Activated naive CD4-positive, alpha-beta T cell treated with anti-CD3 and anti-CD28 coated beads, Interleukin-2, amount 50 U/mL, for 16 hours (primary cell): Measurements from ENCODE around the gene B3GAT1.
"Not testable (repeated sequence)": the region's sequence is repeated elsewhere in the genome, so short reads cannot be mapped to it uniquely, and the experiment has no call there.

ENCODE experiments used
- DNase-seq: peaks from one replicate; pipeline ENCODE4 v3.0.0-alpha.2; 2020

B3GAT1 gene

DNA sequence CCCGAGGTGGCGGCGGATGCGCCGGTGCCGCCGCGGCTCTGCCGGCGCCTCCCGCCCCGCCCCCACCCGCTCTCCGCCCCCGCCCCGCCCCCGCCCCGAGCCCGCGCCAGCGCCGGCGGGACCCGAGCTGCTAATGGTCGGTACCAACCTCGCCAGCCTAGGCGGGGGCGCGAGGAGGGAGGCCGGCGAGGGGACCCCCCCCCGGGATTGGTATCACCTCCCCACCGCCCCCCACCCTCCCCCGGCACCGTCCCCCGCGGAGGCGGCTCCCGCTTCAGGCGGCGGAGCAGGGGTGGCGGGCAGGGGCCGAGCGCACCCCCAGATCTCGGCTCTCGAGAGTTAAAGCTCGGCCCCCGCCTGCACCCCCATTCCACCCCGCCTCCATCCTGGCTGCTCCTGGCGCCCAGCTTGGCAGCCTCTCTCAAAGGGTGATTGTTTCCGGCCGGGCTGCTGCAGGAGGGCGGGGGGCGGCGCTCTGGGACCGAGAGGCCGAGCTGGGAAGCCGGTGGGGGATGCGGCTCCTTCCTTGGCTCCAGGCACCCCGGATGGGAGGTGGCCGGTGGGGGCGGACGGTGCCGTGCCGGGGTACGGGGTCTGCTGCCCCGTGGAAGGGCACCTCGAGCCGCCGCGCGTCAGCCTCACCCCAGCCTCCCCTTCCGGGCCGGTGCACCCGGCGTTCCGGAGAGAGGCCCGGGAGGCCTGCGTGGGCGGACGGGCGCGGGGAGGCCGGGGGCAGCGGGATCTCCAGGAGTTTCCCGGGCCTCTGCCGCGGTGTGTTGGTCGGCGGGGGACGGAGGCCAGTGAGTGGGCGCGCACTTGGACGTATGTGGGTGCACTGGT, at the start of gene B3GAT1:
B3GAT1 (minus strand) TSS at position 40 of the 840 bp plus-strand sequence. CDS start 24,583 bp downstream, outside the sequence.
- no peak for DNase-seq

DNA sequence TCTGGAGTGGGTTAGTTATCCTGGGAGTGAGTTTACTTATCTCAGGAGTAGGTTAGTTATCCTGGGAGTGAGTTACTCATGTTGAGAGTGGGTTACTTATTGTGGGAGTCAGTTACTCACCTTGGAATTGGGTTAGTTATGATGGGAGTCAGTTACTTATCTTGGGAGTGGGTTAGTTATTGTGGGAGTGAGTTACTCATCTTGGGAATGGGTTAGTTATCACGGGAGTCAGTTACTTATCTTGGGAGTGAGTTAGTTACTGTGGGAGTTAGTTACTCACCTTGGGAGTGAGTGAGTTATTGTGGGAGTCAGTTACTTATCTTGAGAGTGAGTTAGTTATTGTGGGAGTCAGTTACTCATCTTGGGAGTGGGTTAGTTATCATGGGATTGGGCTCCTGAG, 49.6 kb upstream of the B3GAT1 start:
- no peak for DNase-seq

DNA sequence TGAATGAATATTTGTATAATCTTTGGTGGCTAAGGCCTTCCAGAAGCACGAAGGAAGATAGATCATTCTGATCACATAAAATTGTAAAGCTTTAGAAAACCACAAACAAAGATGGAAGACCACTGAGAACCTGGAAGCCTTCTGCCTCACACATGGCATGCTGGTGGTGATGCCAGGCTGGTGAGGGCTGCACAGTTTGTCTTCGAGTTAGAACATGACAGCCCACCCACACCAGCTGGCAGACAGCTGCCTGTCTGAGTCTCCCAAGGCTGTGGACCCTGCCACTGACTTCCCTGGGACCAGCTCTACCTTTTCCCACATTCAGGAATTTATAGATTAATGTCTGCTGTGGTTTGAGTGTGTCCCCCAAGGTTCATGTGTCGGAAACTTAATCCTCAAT, 48.8 kb upstream of the B3GAT1 start:
- no peak for DNase-seq

GRCh38 chr11:134460062-134460561, 48.1 kb upstream of the B3GAT1 start:
- no peak for DNase-seq

DNA sequence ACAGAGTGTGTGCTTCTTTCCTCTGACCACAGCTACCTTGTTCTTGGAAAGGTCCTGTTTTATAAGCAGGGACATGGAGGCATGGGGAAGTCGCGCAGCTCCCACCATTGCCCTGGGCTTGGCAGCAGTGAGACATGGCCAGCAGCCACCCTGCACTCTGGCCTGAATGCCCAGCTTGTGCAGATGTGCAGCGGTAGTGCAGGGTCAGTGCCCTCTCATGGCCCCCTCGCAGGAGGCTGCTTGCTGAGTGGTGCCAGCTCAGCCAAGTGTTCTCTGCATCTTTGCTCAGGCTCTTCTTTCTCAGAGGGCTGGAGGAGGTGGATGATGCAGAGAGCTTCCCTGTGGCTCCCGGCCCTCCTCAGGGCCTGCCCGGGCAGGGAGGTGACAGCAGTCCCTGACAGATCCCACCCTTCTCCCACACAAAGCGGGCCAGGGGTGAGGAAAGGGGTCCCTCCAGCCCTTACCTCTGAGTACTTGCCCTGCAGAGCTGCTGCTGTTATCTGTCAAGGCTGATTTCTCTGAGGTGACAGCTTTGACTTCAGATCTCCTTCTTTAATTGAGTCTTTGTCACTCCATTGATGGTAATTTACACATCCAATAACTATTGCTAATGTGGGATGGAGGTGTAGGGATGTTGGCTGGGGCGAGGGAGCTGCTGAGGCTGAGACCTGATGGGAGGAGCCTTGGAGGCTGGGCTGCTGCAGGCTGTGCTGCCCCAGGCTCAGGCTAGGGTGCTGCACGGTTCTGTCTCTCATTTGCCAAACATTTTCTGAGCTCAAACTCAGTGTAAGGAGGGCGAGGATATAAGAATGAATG, 47.4 kb upstream of the B3GAT1 start:
- no peak for DNase-seq

DNA sequence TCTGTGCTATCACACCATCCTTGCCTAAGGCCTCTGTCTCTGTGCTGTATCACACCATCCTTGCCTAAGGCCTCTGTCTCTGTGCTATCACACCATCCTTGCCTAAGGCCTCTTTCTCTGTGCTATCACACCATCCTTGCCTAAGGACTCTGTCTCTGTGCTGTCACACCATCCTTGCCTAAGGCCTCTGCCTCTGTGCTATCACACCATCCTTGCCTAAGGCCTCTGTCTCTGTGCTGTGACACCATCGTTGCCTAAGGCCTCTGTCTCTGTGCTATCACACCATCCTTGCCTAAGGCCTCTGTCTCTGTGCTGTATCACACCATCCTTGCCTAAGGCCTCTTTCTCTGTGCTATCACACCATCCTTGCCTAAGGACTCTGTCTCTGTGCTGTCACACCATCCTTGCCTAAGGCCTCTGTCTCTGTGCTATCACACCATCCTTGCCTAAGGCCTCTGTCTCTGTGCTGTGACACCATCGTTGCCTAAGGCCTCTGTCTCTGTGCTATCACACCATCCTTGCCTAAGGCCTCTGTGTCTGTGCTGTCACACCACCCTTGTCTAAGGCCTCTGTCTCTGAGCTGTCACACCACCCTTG, 45.5 kb upstream of the B3GAT1 start:
- not testable (repeated sequence) for DNase-seq

DNA sequence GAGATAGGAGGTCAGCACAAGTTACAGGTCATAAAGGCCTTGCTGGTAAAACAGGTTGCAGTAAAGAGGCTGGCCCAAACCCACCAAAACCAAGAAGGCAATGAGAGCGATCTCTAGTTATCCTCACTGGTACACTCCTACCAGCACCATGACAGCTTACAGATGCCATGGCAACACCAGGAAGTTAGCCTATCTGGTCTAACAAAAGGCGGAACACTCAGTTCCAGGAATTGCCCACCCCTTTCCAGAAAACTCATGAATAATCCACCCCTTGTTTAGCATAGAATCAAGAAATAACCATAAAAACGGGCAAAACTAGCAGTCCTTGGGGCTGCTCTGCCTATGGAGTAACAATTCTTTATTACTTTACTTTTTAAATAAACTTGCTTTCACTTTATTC, 43.5 kb upstream of the B3GAT1 start:
- no peak for DNase-seq

DNA sequence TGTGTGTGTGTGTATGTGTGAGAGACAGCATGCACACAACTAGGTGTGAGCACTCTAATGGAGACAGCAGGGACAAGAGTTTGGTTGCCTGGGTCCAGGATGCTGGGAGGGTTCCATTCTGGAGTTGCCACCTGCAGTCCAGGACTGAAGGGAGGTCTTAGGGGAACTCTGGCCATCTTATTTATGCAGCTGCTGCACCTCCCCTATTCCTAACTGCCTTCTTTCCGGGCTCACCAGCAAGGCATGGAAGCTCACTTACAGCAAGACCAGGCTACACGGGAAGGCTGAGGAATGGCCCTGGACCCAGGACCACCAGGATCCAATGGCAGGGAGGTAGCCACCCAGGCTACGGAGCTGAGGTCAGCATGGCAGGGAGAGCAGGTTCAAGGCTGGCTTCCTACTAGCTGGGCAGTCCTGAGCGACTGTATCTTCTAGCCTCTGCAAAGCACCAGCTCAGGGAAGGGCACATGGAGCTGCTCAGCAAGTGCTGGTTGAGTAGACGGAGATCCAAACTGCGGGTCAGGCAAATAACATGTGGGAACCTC, 42.2 kb upstream of the B3GAT1 start:
- no peak for DNase-seq

DNA sequence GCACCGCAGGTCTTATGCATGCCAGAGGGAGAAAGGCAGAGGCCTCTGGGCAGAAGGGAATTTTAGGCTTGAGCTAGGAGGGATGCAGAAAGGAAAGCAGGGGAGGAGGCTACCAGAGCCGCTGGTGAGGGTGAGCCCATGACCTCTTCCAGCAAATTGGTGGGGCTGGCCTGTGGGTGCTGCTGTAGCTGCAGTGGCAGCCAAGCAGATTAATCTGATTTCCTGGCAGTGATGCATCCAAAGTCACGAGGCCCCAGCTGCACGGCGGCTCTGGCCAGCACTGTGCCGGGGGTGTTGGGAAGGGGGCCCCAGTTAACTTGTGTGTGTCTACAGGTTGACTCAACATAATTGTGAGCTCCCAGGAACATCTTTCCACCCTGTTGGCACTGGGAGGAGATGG, 41.4 kb upstream of the B3GAT1 start:
- no peak for DNase-seq

DNA sequence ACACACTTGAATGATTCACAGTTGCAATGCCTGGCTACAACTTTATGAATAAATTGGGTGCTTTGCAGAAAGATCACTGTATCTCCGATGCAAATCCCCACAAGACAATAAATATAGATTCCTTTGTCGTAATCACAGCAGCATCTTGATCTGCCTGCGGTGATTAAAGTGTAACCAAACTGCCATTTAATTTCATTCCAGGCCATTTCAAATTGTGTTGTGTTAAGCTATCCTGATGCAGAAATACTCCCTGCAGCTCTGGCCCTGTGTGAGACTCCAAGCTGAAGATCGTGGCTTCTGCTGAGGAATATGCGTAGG, 40.8 kb upstream of the B3GAT1 start:
- no peak for DNase-seq

DNA sequence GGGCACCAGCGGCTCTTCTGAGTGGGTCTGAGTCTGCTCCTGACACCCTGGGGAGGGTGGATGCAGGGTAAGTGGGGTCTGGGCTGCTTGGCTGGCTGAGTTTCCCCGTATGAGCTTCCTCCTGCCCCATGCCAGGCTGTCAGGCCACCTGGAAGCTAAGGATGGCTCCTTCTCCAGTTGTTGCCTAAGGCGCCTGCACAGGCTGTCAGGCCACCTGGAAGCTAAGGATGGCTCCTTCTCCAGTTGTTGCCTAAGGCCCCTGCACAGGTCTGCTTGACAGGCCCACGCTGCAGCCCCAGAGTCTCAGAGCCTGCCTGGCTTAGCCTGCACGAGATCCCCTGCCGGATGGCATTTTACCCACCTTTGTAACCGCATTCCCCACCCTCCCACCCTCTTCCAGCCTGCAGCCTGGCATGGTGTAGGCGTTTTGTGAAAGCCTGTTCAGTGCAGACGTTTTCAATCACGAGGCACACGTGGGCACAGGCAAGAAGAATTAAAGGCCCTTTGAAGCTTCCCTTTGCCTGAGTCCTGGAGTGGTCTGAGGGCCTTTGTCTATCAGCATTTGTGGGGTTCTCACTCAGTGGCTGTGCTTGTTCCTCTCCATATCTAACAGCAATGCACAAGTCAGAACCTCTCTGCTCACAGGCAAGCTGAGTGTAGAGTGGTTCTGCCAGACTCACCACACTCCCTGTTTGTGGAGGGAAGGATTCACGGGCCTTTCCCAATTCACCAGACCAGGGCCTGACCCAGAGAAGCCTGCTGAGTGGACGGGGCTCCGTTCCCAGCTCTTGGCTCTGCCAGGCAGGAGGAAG, 40.2 kb upstream of the B3GAT1 start:
- no peak for DNase-seq

DNA sequence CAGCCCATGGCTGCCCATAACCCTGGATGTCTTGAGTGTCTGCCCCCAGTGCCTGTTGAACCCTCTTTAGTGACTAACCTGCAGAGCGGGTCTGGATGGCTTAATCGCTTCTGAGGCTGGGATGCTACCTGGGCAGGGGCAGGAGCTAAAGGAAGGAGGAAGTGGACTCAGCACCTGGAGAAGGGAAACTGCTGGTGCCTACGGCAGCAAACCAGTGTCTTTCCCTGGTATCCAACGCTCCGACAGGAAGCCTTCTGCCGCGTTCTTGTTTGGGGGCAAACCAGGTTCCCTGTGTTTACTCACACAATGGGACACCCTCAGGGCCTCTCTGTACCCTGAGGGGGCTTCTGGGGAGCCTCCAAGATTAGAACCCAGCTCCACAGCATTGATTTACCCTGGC, 38.1 kb upstream of the B3GAT1 start:
- DNase-seq = no peak

GRCh38 chr11:134449713-134450112, 37.7 kb upstream of the B3GAT1 start:
- DNase-seq = no peak

DNA sequence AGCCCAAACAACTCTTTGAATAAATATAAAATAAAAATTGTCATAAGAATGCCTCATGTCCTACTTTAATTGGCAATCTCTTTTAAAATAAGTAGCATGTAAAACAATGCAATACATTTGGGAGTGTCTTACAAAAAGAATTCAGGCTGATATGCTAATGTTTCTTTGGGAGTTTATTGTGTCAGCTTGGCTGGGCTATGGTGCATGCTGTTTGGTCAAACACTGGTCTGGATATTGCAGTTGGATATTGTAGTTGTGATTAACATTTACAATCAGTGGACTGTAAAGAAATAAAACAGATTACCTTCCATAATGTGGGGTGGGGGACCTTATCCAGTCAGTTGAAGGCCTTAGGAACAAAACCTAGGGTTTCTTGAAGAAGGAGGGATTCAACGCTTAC, 37.0 kb upstream of the B3GAT1 start:
- no peak for DNase-seq

DNA sequence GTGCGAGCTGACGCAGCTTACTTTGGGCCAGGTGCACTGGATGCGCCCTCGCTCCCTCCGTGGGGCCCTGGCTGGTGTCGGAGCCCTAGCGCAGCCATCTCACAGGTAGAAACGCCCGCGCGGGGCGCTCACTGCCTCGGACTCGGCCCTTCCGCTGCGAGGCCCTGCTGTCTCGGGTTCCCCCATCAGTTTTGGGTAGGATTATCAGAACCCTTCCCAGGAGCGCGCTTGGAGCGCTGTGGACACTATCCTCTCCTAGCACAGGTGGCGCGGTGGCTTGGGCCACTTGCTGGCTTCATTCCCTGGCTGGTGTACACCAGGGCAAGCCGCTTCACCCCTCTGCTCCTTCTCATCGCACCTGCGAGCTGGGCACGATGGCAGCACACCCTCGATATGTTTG, 35.7 kb upstream of the B3GAT1 start:
- DNase-seq = no peak

DNA sequence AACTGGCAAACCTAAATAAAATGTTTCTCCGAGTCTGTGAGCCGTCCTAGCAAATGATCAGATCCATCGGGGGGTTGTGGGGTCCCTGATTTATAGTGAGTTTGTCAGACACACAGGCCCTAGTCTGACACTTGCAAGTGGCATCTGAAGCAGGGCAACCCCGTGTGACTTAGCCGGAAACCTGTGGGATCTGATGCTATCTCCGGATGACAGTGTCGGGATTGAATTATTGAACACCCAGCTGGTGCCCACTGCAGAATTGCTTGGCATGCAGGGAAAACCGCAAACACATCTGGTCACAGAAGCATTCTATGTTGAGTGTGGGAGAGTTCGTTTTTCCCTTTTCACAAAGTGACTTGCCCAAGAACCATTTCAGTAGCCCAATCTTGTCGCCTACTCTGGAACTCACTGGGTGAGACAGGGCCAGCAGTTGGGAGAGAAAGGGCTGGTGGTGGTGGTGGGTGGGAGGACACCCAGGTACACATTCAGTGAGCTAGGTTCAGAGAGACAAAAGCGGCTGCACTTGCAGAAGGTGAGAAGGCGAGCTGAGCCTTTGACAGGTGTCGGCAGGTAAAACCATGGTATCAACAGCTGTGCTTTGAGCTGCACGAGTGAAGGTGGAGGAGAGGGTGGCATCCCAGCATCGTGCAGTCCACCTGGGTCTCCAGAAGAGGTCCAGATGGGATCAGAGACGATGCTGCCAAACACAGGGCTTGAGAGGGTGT, 33.7 kb upstream of the B3GAT1 start:
- DNase-seq = no peak

- not testable (repeated sequence) for DNase-seq
Measured at GRCh38 chr11:134444160-134445108, 32.4 kb upstream of the B3GAT1 start.

- no peak for DNase-seq
Measured at GRCh38 chr11:134443246-134443645, 31.2 kb upstream of the B3GAT1 start.

- DNase-seq = no peak
Measured at GRCh38 chr11:134442246-134442645, 30.2 kb upstream of the B3GAT1 start.

DNA sequence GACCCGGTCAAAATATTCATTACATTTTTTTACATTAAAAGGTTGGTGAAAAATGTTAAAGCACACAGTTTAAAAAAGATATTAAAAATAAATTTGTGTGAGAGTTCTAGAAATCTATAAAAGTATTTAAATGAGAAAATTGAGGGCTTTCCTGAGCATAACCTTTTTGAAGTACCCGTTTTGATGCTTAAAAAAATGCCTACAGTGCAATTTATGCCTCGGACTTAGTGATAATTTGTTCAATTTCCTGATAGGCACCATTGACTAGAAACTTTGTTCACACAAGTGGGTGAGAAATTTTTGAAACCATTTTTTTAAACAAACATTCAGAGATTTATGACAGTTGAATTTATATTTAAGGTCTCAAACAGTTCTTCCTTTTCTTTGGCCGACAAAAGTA, 29.7 kb upstream of the B3GAT1 start:
- DNase-seq = no peak

DNA sequence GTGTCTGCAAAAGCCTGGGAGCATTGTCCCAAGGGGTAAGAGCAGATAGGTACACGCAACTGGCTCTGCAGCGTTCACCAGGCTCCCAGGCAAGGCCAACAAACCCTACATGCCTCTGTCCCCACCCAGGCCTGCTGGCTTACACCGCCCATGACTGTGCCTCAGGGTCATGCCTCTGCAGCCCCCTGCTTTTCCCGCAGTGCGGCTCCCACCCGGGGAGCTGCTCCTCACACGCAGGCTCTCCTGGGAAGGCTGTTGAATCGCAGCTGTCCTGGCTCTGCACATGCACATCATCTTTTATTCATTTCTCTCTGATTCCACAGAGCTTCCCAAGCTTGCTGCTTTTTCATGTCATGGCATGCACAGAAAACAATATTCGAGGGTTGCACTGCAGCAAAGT, 29.2 kb upstream of the B3GAT1 start:
- DNase-seq = no peak
